Measurements from ENCODE around the gene NRCAM.
A peak's percentile ranks its signal among the peaks of the same experiment; 100 is the strongest.

The NRCAM gene

DNA sequence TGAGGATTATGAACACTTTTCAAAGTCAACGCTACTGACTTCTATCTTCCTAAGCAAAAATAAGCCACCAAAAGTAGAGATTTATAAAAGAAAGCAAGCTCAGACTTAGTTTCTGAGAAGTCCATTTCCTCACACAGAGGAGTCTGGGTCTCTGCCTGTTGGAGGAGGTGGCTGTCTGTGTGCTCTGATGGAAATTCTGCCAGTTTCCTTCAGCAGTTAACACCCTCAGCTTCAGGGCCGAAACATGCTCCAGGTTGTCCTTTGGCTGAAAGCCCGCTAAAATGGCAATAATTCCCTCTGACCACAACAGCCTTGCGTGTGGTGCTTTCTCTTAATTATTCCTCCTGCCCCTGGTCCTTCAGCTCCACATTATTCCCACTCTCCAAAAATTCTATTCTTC lies 198.3 kb downstream of the NRCAM start:
- no peak overlapping the region for H3K4me3 ChIP-seq (ENCODE audit: low read length)
- TF ChIP-seq, protein P1, sequence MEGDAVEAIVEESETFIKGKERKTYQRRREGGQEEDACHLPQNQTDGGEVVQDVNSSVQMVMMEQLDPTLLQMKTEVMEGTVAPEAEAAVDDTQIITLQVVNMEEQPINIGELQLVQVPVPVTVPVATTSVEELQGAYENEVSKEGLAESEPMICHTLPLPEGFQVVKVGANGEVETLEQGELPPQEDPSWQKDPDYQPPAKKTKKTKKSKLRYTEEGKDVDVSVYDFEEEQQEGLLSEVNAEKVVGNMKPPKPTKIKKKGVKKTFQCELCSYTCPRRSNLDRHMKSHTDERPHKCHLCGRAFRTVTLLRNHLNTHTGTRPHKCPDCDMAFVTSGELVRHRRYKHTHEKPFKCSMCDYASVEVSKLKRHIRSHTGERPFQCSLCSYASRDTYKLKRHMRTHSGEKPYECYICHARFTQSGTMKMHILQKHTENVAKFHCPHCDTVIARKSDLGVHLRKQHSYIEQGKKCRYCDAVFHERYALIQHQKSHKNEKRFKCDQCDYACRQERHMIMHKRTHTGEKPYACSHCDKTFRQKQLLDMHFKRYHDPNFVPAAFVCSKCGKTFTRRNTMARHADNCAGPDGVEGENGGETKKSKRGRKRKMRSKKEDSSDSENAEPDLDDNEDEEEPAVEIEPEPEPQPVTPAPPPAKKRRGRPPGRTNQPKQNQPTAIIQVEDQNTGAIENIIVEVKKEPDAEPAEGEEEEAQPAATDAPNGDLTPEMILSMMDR (conservative IDR thresholded peaks at IDR 0.05; ENCODE audit: low read length): no peak
- DNase-seq (ENCODE audit: low read depth): no peak

DNA sequence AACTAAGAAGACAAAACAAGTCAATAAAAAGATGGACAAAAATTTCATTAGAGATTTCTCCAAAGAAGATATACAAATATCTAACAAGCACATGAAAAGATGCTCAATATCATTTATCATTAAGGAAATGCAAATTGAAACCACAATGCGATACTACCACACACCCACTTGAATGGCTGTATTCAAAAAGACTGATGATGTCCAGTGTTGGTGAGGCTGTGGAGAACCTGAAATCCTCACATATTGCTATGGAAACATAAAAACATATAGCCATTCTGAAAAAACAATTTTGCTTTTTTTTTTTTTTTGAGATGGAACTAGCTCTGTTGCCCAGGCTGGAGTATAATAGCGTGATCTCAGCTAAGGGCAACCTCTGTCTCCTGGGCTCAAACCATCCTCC lies 202.0 kb downstream of the NRCAM start:
- TF ChIP-seq, protein P1 (conservative IDR thresholded peaks at IDR 0.05; ENCODE audit: low read length): no peak
- no peak overlapping the region for H3K4me3 ChIP-seq (ENCODE audit: low read length)
- DNase-seq (ENCODE audit: low read depth): no peak

DNA sequence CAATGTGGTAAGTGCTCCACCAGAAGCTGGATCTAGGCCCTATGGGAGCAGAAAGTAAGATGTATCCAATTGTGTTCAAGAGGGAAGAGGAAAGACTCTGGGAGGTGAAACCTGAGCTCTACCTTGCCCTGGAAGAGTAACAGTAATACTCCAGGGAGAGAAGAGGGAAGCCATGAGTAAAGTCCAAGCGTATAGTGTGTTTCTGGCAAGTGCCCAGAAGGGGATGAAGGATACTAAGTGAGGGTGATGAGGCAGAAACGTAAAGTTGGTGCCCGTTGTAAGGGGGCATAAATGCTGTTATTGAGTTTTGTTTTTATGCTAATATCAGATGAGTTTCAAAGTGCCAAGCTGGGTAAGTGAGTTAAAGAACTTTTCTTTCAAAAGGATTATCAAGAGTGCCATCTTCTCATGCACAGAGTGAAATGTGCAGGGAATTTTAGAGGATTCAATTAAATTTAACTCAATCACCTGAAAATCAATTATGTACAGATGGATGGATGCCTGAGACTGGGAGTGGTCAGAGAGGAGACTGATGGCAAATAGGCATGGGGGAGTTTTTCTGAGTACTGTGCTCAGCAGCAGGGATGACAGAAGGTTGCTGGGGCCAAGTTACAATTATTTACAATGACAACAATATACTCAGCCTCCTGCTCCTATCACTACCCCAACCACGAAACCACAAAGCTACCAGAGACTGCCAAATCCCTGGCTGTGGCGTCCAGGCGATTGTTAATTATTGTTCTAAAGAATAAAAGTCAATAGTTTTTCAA lies 202.8 kb downstream of the NRCAM start:
- DNase-seq (ENCODE audit: low read depth): peak; percentile 44
- H3K4me3 ChIP-seq (ENCODE audit: low read length): no peak overlapping the region
- TF ChIP-seq, protein P1 (conservative IDR thresholded peaks at IDR 0.05; ENCODE audit: low read length): no peak

DNA sequence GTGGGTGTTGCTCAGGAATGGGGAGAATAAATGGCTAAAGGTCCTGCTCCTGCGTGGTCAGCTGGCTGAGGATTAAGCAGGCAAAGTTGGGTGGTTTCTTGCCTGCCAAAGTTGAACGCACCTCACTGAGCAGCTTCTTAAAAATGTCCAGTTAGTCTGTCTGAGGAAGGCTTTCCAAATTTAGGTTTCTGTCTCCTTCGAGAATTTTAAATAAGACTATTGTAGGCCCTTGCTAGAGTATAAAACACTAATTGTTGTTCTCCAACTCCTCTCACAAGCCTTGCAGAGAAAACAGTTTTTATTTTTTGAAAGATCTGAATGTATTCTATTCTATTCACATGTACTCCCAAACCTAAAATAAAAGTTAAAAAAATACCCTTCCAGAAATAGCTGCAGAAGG lies 204.1 kb downstream of the NRCAM start:
- TF ChIP-seq, protein P1 (conservative IDR thresholded peaks at IDR 0.05; ENCODE audit: low read length): no peak
- no peak overlapping the region for H3K4me3 ChIP-seq (ENCODE audit: low read length)
- no peak for DNase-seq (ENCODE audit: low read depth)

DNA sequence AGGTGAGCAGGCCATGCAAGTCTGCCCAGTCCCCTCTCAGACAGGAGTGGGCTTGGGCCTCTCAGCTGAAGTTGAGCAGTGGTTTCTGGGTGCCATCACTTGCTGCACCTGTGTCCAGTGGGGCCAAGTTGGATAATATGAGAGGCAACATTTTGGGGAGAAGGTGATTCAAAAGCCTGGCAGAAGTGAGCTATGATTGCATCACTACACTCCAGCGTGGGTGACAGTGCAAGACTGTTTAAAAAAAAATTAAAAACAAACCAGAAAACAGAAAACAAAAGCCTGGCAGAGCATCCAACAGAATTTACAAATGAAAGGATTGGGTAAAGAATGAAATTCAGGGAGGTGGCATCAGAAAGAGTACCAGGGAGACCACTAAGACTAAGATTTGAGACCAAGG lies 204.5 kb downstream of the NRCAM start:
- no peak overlapping the region for H3K4me3 ChIP-seq (ENCODE audit: low read length)
- TF ChIP-seq, protein P1 (conservative IDR thresholded peaks at IDR 0.05; ENCODE audit: low read length): no peak
- no peak for DNase-seq (ENCODE audit: low read depth)

DNA sequence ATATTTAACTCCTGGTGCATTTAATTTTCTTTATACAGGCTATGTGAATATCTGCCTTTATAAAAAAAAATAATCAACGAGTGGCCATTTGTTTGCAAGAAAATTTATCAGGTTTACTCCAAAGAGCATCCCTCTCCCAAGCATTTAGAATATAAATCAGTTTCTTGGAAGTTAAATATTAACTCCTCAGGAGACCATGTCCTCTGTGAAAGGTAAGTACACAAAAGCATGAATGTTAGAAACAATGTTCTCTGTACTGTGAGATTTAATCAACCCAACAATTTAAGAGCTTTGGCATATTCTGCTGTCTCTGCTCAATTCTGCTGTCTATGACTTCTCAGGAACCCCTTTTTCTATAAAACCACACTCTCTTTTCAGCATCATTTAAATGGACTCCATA lies 206.8 kb downstream of the NRCAM start:
- TF ChIP-seq, protein P1 (conservative IDR thresholded peaks at IDR 0.05; ENCODE audit: low read length): no peak
- no peak for DNase-seq (ENCODE audit: low read depth)
- H3K4me3 ChIP-seq (ENCODE audit: low read length): no peak overlapping the region

DNA sequence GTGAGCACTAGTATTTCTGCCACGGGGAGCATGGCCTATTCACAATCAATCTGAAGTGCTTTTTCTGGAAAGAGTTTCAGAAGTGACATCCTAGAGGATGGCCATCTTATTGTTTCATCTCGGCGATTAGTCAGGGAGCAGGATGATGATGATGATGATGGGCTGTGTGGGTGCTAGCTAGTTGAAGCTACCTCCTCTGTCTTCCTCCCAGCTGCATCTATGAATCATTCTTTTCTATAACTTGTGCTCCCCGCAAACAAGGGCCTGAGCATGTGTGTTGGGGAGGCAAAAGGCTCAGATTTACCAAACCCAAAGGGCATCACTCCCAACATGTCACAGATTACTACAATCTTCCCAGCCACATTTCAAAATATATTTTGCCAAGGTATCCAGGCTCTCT lies 207.4 kb downstream of the NRCAM start:
- DNase-seq (ENCODE audit: low read depth): no peak
- no peak overlapping the region for H3K4me3 ChIP-seq (ENCODE audit: low read length)
- TF ChIP-seq, protein P1 (conservative IDR thresholded peaks at IDR 0.05; ENCODE audit: low read length): no peak
